ENCODE data around the gene TVP23A. TPM values are rescaled to one million over a fixed set of nuclear protein-coding genes. Genes with fewer than 3 reads are reported as not detected.

The TVP23A gene
- total and polyA plus RNA-seq, 10 of the 15 experiments (the other 5 are each of a cell fraction or from before 2014, with no cell fraction given): 1.1 to 6.4 (median 2.2) TPM

GRCh38 chr16:10859020-10859419, 40.4 kb upstream of the TVP23A start:
- SMC1A ChIA-PET (ENCODE audit: uncharacterized antibody, unreplicated experiment): interaction anchor here (1.0 kb wide), 1 partner anchor 51 kb away, joined by 3 read pairs; no protein-coding TSS in a partner anchor
- DNase-seq (ENCODE audit: low read depth, low spot score) (no peak), FAIRE-seq (no peak), ATAC-seq (no peak)
- no peak overlapping the region for H3K9ac ChIP-seq (ENCODE audit: control insufficient read depth, insufficient read depth, low read length)
- in situ Hi-C loops (cut with MboI) (no loop called here), intact Hi-C loops (cut with micrococcal nuclease; ENCODE audit: unreplicated experiment) (no loop called here)
- H3K4me1 ChIP-seq (ENCODE audit: control insufficient read depth, insufficient read depth, low read length): no peaks in the 10 kb centered on the region
- H3K9me3 ChIP-seq (replicated peaks; ENCODE audit: control insufficient read depth, insufficient read depth, low read length): no peaks in the 10 kb centered on the region
- BruUV-seq (replicated peaks): no TSS peak
- POLR2A ChIA-PET: no interaction called here
- RAD21 ChIA-PET (ENCODE audit: unreplicated experiment): no interaction called here
- no peaks in the 10 kb centered on the region for H3K79me2 ChIP-seq (ENCODE audit: control insufficient read depth, insufficient read depth, low read length)
- no peak overlapping the region for H3K4me2 ChIP-seq (ENCODE audit: control insufficient read depth, insufficient read depth)
- no peaks in the 10 kb centered on the region for H4K20me1 ChIP-seq (ENCODE audit: control insufficient read depth, insufficient read depth)
- H3K27me3 ChIP-seq (replicated peaks in 1 of 2; ENCODE audit: control insufficient read depth in 2 of 2, insufficient read depth in 2 of 2, low read length in 1 of 2): no peaks in the 10 kb centered on the region
- CTCF ChIA-PET: no interaction called here
- 44% methylated on average over 2 of the region's 2 CpGs for WGBS (ENCODE audit: insufficient coverage, insufficient replicate concordance, low lambda C conversion rate, missing lambda C conversion rate)
- no peaks in the 10 kb centered on the region for H3K36me3 ChIP-seq (ENCODE audit: control insufficient read depth in 2 of 2, insufficient read depth in 2 of 2, low read length in 1 of 2)
- TF ChIP-seq HDGF (IDR thresholded peaks at IDR 0.05) (peak; percentile 44; the same call in 1 of the 2 replicates), RELB (IDR thresholded peaks at IDR 0.05; ENCODE audit: low read depth) (no peak), LARP7 (IDR thresholded peaks at IDR 0.05) (no peak), CEBPB (IDR thresholded peaks at IDR 0.05; ENCODE audit: borderline replicate concordance in 1 of 2, low read depth in 2 of 2, low read length in 2 of 2) (no peak), NBN (IDR thresholded peaks at IDR 0.05) (0 out of 2 replicates have a peak, but pooled peaks have one; percentile 42)
- H3K4me3 ChIP-seq: no peak overlapping the region
- H2AFZ ChIP-seq (ENCODE audit: control insufficient read depth, low read depth, low read length): no peak overlapping the region
- H3K27ac ChIP-seq (ENCODE audit: control insufficient read depth, insufficient read depth): no peak overlapping the region

GRCh38 chr16:10858203-10858602, 39.6 kb upstream of the TVP23A start:
- Histone ChIP-seq H4K20me1 (ENCODE audit: control insufficient read depth, insufficient read depth) (no peaks in the 10 kb centered on the region), H3K4me2 (ENCODE audit: control insufficient read depth, insufficient read depth) (no peak overlapping the region), H3K9ac (ENCODE audit: control insufficient read depth, insufficient read depth, low read length) (no peak overlapping the region), H3K9me3 (replicated peaks; ENCODE audit: control insufficient read depth, insufficient read depth, low read length) (no peaks in the 10 kb centered on the region), H3K4me3 (no peak overlapping the region), H3K79me2 (ENCODE audit: control insufficient read depth, insufficient read depth, low read length) (no peaks in the 10 kb centered on the region), H3K4me1 (ENCODE audit: control insufficient read depth, insufficient read depth, low read length) (no peaks in the 10 kb centered on the region), H3K27me3 (replicated peaks in 1 of 2; ENCODE audit: control insufficient read depth in 2 of 2, insufficient read depth in 2 of 2, low read length in 1 of 2) (no peaks in the 10 kb centered on the region), H3K36me3 (ENCODE audit: control insufficient read depth in 2 of 2, insufficient read depth in 2 of 2, low read length in 1 of 2) (no peaks in the 10 kb centered on the region), H2AFZ (ENCODE audit: control insufficient read depth, low read depth, low read length) (no peak overlapping the region), H3K27ac (ENCODE audit: control insufficient read depth, insufficient read depth) (no peak overlapping the region)
- ChIA-PET CTCF (no interaction called here), SMC1A (ENCODE audit: uncharacterized antibody, unreplicated experiment) (interaction anchor here (0.7 to 1.2 kb wide), 2 partner anchors 54 to 59 kb away, joined by 3 read pairs; no protein-coding TSS in a partner anchor), RAD21 (ENCODE audit: unreplicated experiment) (no interaction called here), POLR2A (no interaction called here)
- WGBS (ENCODE audit: insufficient coverage, insufficient replicate concordance, low lambda C conversion rate, missing lambda C conversion rate): 36% methylated on average over 1 of the region's 1 CpG
- ATAC-seq: no peak
- no peak for FAIRE-seq
- BruUV-seq (replicated peaks): no TSS peak
- in situ Hi-C loops (cut with MboI): no loop called here
- intact Hi-C loops (cut with micrococcal nuclease; ENCODE audit: unreplicated experiment): no loop called here
- no peak for DNase-seq (ENCODE audit: low read depth, low spot score)
- TF ChIP-seq DPF2 (IDR thresholded peaks at IDR 0.05): no peak
- TF ChIP-seq POLR2AphosphoS2 (IDR thresholded peaks at IDR 0.05; ENCODE audit: low read depth, low read length): no peak
- no peak for TF ChIP-seq ZNF207 (IDR thresholded peaks at IDR 0.05; ENCODE audit: borderline replicate concordance)
- no peak for TF ChIP-seq ZBTB11 (CRISPR knock-in tag; IDR thresholded peaks at IDR 0.05)
- TF ChIP-seq BCL11A (IDR thresholded peaks at IDR 0.05; ENCODE audit: low read depth, low read length): no peak
- no peak for TF ChIP-seq E4F1 (IDR thresholded peaks at IDR 0.05; ENCODE audit: borderline replicate concordance, partially characterized antibody)
